Caco-2 (cell line): ENCODE data around the gene MYO16. TPM values are rescaled to one million over a fixed set of nuclear protein-coding genes. Genes with fewer than 3 reads are reported as not detected.

ENCODE experiments used
- BruUV-seq: library from RNA; stranded (reverse); fragments of 400-500 nt; replicated peaks from 2 replicates; lab custom pipeline; 2021; lab: Mats Ljungman, UMichigan
- CTCF ChIA-PET: fragments of 300-600 bp; sonication (Branson Sonifier 250); formaldehyde crosslinking; loops from one replicate; lab custom pipeline; 2022; ENCODE audit warnings: antibody characterized with exemption; lab: Charles Lee
- POLR2A ChIA-PET: fragments of 300-600 bp; sonication (Branson Sonifier 250); formaldehyde crosslinking; loops from one replicate; lab custom pipeline; 2022; ENCODE audit warnings: antibody characterized with exemption; lab: Charles Lee
- DNase-seq, 2 experiments: peaks; one replicate each; pipeline versions ENCODE4 v3.0.0 to v3.0.0-alpha.2; 2020 to 2022
- H3K27me3 ChIP-seq: replicated peaks from 2 replicates; pipeline ENCODE4 v1.6.0; 2011; ENCODE audit warnings: low read length; ENCODE audit not compliant: control insufficient read depth, insufficient read depth
- H3K36me3 ChIP-seq: 2 replicates; pipeline ENCODE4 v1.5.1; 2011; ENCODE audit warnings: low read length; ENCODE audit not compliant: control insufficient read depth, insufficient read depth
- H3K4me1 ChIP-seq: fragments of 250-450 bp; sonication (Bioruptor Pico); 2 replicates; pipeline ENCODE4 v1.5.1; 2020; ENCODE audit warnings: mild to moderate bottlenecking
- H3K4me3 ChIP-seq: 2 replicates; pipeline ENCODE4 v1.5.1; 2011; ENCODE audit warnings: low read depth, mild to moderate bottlenecking, control low read depth, low read length
- H3K9me3 ChIP-seq: fragments of 250-450 bp; sonication (Bioruptor Pico); 2 replicates; pipeline ENCODE4 v1.5.1; 2020; ENCODE audit warnings: mild to moderate bottlenecking, moderate library complexity
- H3K27ac Mint-ChIP-seq: one replicate; pipeline ENCODE4 v1.8.0; 2022; ENCODE audit warnings: mixed read lengths; ENCODE audit not compliant: unreplicated experiment
- H3K27me3 Mint-ChIP-seq: one replicate; pipeline ENCODE4 v1.8.0; 2022; ENCODE audit warnings: mixed read lengths; ENCODE audit not compliant: insufficient read depth, unreplicated experiment
- H3K36me3 Mint-ChIP-seq: one replicate; pipeline ENCODE4 v1.8.0; 2022; ENCODE audit warnings: mild to moderate bottlenecking, mixed read lengths; ENCODE audit not compliant: insufficient read depth, unreplicated experiment
- H3K4me1 Mint-ChIP-seq: one replicate; pipeline ENCODE4 v1.8.0; 2022; ENCODE audit warnings: low read depth, mixed read lengths; ENCODE audit not compliant: unreplicated experiment
- H3K4me3 Mint-ChIP-seq: one replicate; pipeline ENCODE4 v1.8.0; 2022; ENCODE audit warnings: mild to moderate bottlenecking, moderate library complexity, mixed read lengths; ENCODE audit not compliant: unreplicated experiment
- H3K9me3 Mint-ChIP-seq: one replicate; pipeline ENCODE4 v1.8.0; 2022; ENCODE audit warnings: mixed read lengths; ENCODE audit not compliant: unreplicated experiment
- CTCF ChIP-seq, 2 experiments: fragments of 200-600 bp in 1 of 2; IDR thresholded peaks; 1 replicate in 1 of 2; 2 replicates in 1 of 2; pipeline versions ENCODE4 v1.5.1 to v1.8.0; 2011 to 2022; ENCODE audit warnings: antibody characterized with exemption in 1 of 2, control low read depth in 1 of 2, inconsistent platforms in 1 of 2, low read depth in 1 of 2, low read length in 1 of 2, mild to moderate bottlenecking in 1 of 2, moderate library complexity in 1 of 2; ENCODE audit not compliant: insufficient read depth in 1 of 2, severe bottlenecking in 1 of 2, unreplicated experiment in 1 of 2
- intact Hi-C: fragments of 100-400 bp; cut with micrococcal nuclease; formaldehyde crosslinking; loops from one replicate; pipeline ENCODE4 v1.10.0; 2022; ENCODE audit not compliant: unreplicated experiment
- total RNA-seq: library from RNA; stranded (reverse); gene quantifications from 2 replicates; pipeline ENCODE4 v1.2.3, GENCODE V29; 2022

Gene MYO16
- total RNA-seq, 1 experiment from 2014 or later: not detected

- Mint-ChIP-seq H3K27me3 (peaks cover 5% of the 10 kb centered on the region), H3K27ac (no peak overlapping the region), H3K4me3 (no peak overlapping the region), H3K9me3 (no peaks in the 10 kb centered on the region), H3K4me1 (no peaks in the 10 kb centered on the region), H3K36me3 (no peaks in the 10 kb centered on the region)
- H3K27me3 ChIP-seq: no peaks in the 10 kb centered on the region
- no peaks in the 10 kb centered on the region for H3K4me1 ChIP-seq
- no peak for DNase-seq
- no TSS peak for BruUV-seq
- no peak overlapping the region for H3K4me3 ChIP-seq
- H3K9me3 ChIP-seq: no peaks in the 10 kb centered on the region
- intact Hi-C loops: no loop called here
- no peak for TF ChIP-seq CTCF (IDR thresholded peaks at IDR 0.05; ENCODE audit: insufficient read depth in 1 of 2, low read depth in 1 of 2, low read length in 1 of 2, severe bottlenecking in 1 of 2, unreplicated experiment in 1 of 2)
- ChIA-PET CTCF (no interaction called here), POLR2A (no interaction called here)
- H3K36me3 ChIP-seq: no peaks in the 10 kb centered on the region
Measured at GRCh38 chr13:108657519-108657918, 28.1 kb downstream of the MYO16 start.

GRCh38 chr13:108662528-108662927, 33.1 kb downstream of the MYO16 start:
- H3K4me1 Mint-ChIP-seq: no peaks in the 10 kb centered on the region
- no peak overlapping the region for H3K4me3 ChIP-seq
- no TSS peak for BruUV-seq
- H3K27me3 Mint-ChIP-seq: peaks cover 5% of the 10 kb centered on the region
- H3K27me3 ChIP-seq: no peaks in the 10 kb centered on the region; the same call in 1 of the 2 replicates
- CTCF ChIA-PET: no interaction called here
- no peak overlapping the region for H3K27ac Mint-ChIP-seq
- DNase-seq: no peak
- no peaks in the 10 kb centered on the region for H3K36me3 ChIP-seq
- no peaks in the 10 kb centered on the region for H3K9me3 Mint-ChIP-seq
- no peak overlapping the region for H3K4me3 Mint-ChIP-seq
- H3K4me1 ChIP-seq: no peaks in the 10 kb centered on the region
- H3K36me3 Mint-ChIP-seq: no peaks in the 10 kb centered on the region
- H3K9me3 ChIP-seq: no peaks in the 10 kb centered on the region
- intact Hi-C loops: no loop called here
- TF ChIP-seq CTCF (IDR thresholded peaks at IDR 0.05; ENCODE audit: insufficient read depth in 1 of 2, low read depth in 1 of 2, low read length in 1 of 2, severe bottlenecking in 1 of 2, unreplicated experiment in 1 of 2): no peak
- POLR2A ChIA-PET: no interaction called here

GRCh38 chr13:108663710-108664109, 34.3 kb downstream of the MYO16 start:
- no peaks in the 10 kb centered on the region for H3K36me3 Mint-ChIP-seq
- no peaks in the 10 kb centered on the region for H3K4me1 Mint-ChIP-seq
- Histone ChIP-seq H3K27me3 (no peaks in the 10 kb centered on the region; the same call in 1 of the 2 replicates), H3K4me3 (no peak overlapping the region), H3K4me1 (no peaks in the 10 kb centered on the region), H3K36me3 (no peaks in the 10 kb centered on the region), H3K9me3 (no peaks in the 10 kb centered on the region)
- no peaks in the 10 kb centered on the region for H3K9me3 Mint-ChIP-seq
- POLR2A ChIA-PET: no interaction called here
- peaks cover 5% of the 10 kb centered on the region for H3K27me3 Mint-ChIP-seq
- intact Hi-C loops: no loop called here
- no peak for TF ChIP-seq CTCF (IDR thresholded peaks at IDR 0.05; ENCODE audit: insufficient read depth in 1 of 2, low read depth in 1 of 2, low read length in 1 of 2, severe bottlenecking in 1 of 2, unreplicated experiment in 1 of 2)
- H3K27ac Mint-ChIP-seq: no peak overlapping the region
- no TSS peak for BruUV-seq
- CTCF ChIA-PET: no interaction called here
- DNase-seq: no peak
- no peak overlapping the region for H3K4me3 Mint-ChIP-seq
